Epithelial cell of proximal tubule (primary cell): ENCODE measurements around the gene TMEM108. TPM values are rescaled to one million over a fixed set of nuclear protein-coding genes. Genes with fewer than 3 reads are reported as not detected.

ENCODE experiments used
- DNase-seq: peaks from one replicate; pipeline ENCODE4 v3.0.0-alpha.2; 2011; ENCODE audit warnings: low read depth
- H3K4me3 ChIP-seq: 2 replicates; pipeline ENCODE4 v1.5.1; 2011; ENCODE audit warnings: low read depth, mild to moderate bottlenecking, low read length
- total RNA-seq: library from RNA; depleted of rRNA; stranded (reverse); fragments of >200 nt; gene quantifications from 2 replicates; pipeline ENCODE4 v1.2.3, GENCODE V29; 2015
- TF ChIP-seq, protein P1 (sequence below): conservative IDR thresholded peaks from 2 replicates; pipeline ENCODE4 v1.5.1; 2012; ENCODE audit warnings: low read depth, mild to moderate bottlenecking, low read length

The TMEM108 gene
- total RNA-seq, 1 donor from 2014 or later: 1.7 TPM

DNA sequence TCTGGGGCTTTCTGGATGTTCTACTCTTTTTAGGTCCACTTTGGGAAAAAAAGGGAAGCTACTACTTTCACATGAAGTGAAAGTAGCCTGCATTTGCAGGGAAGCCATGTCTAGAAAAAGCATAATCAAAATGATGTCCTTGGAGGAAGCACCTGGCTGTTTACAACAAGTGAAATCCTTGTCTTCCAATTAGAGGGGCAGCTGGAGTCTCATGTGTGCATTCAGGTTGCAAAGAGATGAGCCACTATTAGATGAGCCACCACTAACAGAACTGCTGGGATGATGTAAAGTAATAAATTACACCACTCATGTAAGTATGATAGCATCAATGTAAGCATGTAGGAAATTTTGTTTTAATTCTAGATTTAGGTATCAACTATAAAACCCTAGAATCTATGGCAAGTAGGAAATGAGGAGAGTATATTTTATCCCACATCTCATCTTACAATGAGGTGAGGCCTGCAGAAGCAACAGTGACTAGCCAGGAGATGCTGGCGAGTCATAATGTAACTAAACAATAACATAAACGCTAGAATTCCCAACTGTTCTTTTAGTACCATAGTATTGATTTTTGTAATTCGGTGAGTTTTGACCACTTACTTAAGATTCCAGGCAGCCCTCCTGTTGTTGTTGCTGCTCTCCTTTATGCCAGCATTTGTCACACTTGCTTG lies 75.9 kb downstream of the TMEM108 start:
- H3K4me3 ChIP-seq: no peak overlapping the region
- DNase-seq: no peak
- TF ChIP-seq, protein P1, sequence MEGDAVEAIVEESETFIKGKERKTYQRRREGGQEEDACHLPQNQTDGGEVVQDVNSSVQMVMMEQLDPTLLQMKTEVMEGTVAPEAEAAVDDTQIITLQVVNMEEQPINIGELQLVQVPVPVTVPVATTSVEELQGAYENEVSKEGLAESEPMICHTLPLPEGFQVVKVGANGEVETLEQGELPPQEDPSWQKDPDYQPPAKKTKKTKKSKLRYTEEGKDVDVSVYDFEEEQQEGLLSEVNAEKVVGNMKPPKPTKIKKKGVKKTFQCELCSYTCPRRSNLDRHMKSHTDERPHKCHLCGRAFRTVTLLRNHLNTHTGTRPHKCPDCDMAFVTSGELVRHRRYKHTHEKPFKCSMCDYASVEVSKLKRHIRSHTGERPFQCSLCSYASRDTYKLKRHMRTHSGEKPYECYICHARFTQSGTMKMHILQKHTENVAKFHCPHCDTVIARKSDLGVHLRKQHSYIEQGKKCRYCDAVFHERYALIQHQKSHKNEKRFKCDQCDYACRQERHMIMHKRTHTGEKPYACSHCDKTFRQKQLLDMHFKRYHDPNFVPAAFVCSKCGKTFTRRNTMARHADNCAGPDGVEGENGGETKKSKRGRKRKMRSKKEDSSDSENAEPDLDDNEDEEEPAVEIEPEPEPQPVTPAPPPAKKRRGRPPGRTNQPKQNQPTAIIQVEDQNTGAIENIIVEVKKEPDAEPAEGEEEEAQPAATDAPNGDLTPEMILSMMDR: no peak

DNA sequence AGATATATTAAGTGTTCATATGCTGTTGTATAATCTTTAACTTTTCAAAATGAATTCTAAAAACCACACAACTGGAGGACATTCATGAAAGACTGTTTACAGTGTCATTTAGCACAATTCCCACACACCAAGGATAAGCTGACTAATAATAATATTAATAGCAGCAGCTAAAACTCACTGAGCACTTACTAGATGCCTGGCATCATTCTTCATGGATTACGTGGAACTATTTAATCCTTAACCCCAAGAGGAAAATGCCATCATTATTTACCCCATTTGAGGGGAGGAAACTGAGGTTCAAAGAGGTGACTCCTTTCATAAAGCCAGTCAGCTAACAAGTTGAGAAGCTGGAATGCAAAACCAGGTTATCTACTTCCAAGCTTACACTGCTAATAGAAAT lies 77.0 kb downstream of the TMEM108 start:
- DNase-seq: no peak
- H3K4me3 ChIP-seq: no peak overlapping the region
- TF ChIP-seq, protein P1: no peak

GRCh38 chr3:133117342-133117741 lies 79.2 kb downstream of the TMEM108 start:
- no peak for DNase-seq
- TF ChIP-seq, protein P1: no peak
- no peak overlapping the region for H3K4me3 ChIP-seq

DNA sequence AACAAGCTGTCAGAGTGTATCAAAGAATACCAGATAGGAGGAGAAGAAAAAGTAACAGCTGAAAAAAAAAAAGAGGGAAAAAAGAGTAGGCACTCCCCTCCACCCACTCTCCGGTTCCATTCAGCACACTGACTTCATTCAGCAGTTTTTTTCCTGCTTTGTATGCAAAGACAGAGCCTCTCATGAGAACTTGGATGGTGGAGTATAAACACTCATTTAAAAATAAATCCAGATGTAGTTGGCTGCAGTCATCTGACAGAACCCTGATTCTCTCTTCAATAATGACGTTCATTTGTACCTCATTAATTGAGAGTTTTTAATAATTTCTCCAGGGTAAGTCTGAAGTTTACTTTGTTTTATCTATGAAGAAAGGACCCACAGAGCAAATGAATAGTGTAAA lies 81.0 kb downstream of the TMEM108 start:
- no peak for DNase-seq
- TF ChIP-seq, protein P1: no peak
- no peak overlapping the region for H3K4me3 ChIP-seq

GRCh38 chr3:133121450-133121849 lies 83.3 kb downstream of the TMEM108 start:
- TF ChIP-seq, protein P1: no peak

GRCh38 chr3:133123636-133124035 lies 85.4 kb downstream of the TMEM108 start:
- DNase-seq: no peak

More at GRCh38 chr3:133121450-133121849, 83.3 kb downstream of the TMEM108 start:
- no peak overlapping the region for H3K4me3 ChIP-seq
- no peak for DNase-seq

DNA sequence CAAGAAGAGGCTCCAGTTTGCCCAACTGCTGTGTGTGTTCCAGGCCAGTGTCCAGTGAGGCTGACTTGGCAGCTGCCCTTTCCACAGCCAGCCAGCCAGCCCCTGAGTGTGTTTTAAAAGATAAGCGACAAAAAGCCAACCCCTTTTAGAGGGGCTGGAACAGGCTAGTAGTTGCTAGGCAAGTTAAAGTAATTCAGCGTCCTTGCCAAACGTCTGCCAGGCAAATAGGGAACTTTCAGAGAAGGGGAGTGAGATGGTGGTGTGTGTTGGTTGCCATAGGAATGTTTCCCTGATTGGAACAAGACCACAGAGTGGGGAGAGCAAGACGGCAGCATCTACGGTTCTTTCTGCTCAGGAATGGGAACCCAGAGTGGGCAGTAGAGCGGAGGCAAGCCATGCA lies 86.3 kb downstream of the TMEM108 start:
- TF ChIP-seq, protein P1: no peak

More at GRCh38 chr3:133123636-133124035, 85.4 kb downstream of the TMEM108 start:
- TF ChIP-seq, protein P1: no peak
- no peak overlapping the region for H3K4me3 ChIP-seq

More for the DNA sequence above, 86.3 kb downstream of the TMEM108 start:
- no peak overlapping the region for H3K4me3 ChIP-seq
- DNase-seq: no peak
